NK-92 (cell line): Measurements from ENCODE around the gene RIPPLY1.
"Not testable (repeated sequence)": the region's sequence is repeated elsewhere in the genome, so short reads cannot be mapped to it uniquely, and the experiment has no call there.

Experiments
- DNase-seq: peaks from one replicate; lab custom pipeline; 2025; ENCODE audit not compliant: unreplicated experiment; lab: John Stamatoyannopoulos, UW

Gene RIPPLY1

DNA sequence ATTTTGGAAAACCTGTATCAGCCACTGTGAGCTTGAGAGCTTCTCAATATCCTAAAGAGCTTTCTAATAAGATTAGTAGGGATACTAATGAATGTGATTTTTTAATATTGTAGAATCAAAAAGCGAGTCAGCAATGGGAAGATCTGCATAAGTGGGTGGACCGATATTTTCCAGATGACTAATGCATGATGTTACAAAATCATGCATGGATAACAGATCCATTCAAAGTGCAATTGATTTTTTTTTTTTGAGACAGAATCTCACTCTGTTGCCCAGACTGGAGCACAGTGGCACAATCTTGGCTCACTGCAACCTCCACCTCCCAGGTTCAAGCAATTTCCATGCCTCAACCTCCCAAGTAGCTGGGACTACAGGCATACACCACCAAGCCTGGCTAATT is 9.7 kb upstream of the RIPPLY1 start:
- no peak for DNase-seq

DNA sequence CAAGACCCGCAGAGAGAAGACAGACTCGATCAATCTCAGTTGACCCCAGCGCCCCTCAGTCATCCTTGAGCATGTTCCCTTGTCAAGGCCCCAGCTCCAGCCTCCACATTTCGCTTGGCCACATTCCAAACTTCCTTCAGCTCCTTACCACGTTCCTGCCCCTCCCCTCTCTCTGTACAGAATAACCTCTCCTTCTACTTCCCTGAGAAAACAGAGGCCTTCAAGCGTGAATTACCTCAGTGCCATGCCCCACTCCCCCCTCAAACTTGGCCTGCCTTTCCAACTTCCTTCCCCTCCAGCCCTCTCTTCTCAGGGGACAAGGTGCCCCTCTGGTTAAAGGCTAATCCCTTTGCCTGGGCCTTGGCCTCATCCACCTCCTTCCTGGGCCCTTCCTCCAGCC is 3.2 kb upstream of the RIPPLY1 start:
- no peak for DNase-seq

DNA sequence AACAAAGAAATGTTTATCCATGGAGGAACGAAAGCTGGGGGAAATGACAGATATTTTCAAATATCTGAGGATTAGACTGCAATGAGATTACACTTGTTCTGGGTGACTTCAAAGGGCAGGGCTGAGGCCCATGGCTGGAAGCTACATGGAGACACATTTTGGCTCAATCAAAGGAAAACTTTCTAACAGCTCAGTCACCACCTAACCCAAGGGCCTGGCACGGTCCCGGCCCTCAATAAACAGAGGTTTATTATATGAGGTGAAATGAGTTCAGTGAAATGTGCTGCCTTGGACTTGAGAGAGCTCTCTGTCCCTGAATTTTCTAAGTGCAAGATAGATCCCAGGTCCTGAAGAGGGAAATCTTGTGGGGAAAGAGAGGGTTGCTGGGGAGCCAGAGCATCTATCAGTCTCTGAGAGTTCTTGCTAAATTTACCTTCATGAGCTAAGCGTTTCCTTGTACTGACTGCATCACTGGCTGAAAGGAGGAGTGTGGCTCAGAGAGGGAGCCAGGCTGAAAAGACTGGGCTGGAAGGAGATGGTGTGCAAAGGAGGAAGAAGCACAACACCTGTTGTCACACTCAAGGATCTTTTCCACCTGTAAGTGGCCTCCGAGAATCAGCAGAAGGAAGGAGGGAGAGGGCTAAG is 2.0 kb upstream of the RIPPLY1 start:
- no peak for DNase-seq

DNA sequence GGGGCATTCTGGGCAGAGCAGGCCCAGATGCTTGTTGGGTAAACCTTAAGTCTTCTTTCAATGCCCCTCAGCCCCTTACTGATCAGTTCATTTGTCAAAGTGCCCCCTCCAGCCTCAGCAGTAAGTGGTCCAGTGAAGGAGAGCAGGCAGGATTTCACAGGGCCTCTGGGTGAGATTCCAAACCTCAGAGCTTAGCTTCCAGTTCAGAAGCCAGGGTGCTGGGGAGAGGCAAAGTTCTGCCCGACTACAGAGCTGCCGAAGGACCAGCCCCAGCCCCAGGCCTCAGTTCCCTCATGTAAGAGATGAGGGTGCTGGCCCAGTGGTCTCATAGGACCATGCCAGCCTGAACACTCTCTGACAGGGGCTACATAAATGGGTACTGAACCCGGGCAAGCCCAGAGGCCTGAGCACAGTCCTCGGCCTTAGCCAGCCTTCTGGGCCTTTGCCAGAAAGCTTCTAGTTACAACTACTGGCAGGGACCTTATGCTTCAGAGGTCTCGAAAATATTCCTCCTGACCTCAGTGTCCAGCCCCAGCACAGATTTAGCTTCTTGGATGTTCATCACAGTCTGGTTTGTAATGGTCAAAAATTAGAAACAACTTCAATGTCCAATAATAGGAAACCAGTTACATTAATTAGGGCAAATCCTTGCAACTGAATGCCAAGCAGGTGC is 851 bp upstream of the RIPPLY1 start:
- DNase-seq = no peak

DNA sequence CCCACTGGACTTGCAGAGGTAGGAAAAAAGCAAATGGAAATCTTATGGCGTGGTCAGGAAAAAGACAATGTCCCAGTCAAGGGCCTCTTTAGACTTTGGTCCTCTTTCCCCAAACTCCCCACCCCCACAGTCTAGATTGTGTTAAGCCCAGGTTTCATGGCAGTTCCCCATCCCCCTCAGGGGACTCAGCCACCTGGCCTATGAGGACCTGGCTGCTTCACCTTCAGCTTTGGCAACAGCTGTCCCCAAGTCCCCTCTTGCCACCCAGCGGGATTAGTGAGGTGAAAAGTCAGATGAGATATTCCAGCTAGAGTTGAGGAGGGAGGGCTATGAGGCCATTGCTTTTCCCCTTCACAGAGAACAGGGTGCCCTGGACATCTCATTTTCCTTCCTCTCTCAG is 457 bp downstream of the RIPPLY1 start:
- DNase-seq = no peak

DNA sequence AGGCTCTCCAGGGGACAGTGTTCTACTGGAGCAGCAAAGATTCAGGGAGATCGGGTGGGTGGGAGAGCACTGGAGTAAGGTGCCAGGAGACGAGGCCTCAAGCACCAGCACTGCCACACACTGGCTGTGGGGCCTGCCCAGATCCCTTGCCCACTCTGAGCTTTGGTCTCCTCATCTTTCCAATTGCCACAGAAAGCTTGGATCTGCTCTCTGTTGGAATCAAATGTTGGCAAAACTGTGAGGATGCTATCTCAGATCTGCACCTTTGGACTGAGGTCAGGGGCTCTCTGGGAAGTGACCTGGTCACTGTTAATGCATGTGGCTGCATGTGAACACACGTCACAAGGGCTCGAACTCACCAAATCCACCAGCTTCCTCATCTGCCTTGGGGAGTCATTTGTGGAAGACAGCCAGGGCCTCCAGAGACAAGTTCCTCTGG is 1.3 kb downstream of the RIPPLY1 start:
- no peak for DNase-seq

DNA sequence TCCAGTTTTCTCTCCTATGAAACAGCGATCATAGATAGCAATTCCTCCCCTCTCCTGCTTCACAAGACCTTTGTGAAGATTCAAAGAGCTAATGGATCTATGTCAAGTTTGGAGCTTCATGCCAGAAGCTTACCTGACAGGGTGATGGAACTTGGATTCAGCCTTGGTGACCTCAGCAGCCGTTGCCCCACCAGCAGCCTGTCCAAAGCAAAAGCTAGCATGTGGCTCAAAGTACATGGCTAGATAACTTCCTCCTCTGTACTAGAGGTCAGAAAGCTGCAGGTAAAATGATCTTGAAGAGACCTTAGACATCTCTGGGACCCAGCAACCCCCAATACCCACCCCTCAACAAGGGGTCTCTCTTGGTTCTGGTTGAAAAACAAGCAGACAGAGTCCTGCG is 1.8 kb downstream of the RIPPLY1 start:
- DNase-seq = no peak

DNA sequence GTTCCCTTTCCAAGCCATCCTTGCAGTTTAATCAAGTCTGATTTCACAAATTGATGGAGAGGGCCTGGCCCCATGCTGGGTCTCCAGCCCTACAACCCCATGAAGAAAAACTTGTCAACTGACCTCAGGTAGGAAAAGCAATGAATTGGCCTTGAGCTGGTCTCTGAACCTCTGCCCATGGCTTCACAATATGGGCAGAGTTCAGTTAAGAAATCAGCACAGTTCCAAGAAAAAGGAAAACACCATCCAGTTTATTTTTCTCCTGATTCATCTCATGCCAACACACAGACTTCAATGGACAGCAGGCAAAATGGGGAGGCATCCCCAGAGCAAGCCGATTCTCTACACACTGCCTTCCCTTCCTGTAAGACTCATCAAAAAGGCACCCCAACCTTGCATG is 3.3 kb downstream of the RIPPLY1 start:
- DNase-seq = no peak

DNA sequence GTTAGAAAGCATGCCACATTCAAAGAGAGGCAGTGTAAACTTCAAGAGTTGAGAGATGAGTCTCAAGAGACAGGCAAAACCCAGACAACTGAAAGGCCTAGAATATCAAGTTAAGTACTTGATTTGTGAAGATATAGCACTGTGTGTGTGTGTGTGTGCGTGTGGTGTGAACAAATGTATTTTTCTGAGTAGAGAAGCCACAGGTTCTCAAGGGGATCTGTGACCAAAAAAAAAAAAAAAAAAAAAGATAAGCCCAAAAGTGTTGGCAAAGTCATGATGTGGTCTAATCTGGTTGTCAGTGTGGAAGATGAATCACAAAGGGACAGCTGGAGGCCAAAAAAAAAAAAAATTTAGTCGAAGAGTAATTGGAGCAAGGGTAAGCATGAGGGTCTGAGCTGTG is 3.9 kb downstream of the RIPPLY1 start:
- no peak for DNase-seq

DNA sequence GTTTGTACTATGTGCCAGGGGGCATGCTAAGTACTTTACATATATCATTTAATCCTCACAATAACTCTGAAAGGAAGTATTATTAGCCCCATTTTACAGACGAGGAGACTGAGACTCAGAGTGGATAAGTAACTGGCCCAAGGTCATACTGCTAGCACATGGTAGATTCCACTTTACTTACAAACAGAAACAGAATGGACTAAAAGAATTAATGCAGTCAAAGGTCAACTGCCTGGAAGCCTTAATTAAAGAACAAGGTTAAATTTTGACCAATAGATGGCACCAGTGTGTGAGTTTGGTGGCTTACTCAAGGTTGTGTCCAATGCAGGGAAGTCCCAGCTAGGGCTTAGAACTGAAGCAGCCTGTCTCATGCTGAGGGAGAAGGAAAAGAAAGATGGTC is 4.7 kb downstream of the RIPPLY1 start:
- DNase-seq = no peak

DNA sequence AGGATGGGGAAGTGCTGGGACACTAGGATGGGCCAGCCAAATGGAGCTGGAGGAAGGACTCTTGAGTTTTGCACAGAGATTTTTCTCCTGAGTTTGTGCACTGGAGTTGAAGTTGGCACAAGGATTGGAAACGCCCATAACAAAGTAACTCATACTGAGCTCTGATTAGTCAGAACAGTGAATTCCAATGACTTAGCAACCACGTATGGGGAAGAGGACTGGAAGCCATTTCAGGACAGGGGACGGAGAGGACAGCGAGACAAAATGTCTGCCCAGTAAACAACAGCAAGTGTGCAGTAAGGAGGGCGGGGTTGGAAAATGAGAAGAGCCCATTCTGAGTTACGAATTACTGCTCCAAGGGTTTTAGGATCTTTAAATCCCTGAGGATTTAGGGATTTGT is 5.9 kb downstream of the RIPPLY1 start:
- no peak for DNase-seq

DNA sequence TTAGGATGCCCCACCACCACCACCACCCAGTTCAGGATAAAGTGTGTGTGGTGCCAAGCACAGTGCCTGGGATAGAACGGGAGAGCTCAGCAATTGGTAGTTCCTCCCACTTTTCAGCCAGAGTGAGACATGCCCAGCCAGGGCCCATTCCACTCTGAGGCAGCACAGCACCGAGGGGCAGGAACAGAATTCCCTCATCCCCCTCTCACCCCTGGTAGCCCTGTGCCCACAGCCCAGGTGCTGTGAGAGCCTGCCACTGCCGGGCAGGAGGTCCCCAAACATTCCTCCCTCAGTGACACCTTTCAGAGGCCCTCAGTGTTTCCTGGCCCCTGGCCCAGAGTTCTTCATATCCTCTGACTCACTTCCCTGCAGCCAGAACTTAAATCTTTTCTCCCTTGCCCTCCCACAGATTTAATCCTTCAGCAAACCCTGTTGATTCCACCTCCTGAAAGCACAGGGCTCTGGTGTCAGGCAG is 8.1 kb downstream of the RIPPLY1 start:
- no peak for DNase-seq

DNA sequence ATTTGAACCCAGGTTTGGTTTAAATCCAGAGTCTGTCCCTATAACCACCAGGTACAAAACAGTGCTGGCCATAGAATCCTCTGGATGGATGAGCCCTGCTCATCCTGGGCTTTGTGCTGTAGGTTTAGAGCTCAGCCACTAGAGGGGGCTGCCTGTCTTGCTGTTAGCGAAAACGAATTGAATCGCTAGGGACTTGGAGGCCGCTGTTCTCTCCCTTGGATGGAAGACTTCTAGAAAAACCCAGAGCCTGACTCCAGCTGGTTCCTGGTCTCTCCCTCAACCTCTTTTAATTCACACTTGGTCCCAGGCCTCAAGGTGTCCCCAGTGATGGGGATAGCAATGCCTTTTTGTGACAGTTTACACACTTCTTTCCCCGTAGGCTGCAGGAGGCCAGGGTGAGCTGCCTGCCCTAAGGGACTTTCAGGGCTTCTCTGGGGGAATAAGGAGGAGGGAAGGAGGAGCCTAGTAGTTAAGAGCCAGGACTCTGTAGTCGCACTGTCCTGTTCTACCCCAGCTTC is 8.7 kb downstream of the RIPPLY1 start:
- no peak for DNase-seq

DNA sequence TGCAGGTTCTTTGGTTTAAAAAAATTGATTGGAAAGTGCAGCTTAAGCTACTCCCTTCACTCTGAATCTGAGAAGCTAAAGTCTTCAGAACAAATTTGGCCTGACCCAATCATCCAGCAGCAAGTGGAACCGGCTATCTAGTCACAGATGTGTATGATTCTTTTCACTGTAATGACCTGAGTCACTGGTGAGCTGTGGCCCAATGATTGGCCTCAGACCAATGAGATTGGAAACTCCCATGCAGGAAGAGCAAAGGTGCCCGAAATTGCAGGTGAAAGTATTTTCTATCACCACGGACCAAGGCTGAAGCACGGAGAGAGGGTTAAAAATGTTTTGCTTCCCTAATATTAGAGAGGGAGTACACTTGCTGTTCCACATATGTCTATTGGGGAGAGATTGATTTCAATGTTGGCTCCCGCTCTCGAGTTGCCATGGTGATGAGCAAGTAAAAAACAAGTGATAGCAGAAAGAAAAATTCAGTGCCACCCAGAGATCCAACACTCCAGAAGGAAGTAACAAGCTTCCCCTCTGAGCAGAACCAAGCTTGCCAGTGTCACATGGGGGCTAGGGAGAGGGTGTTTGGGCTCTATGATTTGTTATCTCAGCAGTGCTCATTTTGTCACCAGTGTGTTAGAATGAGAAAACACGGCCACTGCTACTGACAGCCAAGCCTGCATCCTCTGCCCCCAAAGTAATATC is 11.2 kb downstream of the RIPPLY1 start:
- no peak for DNase-seq

DNA sequence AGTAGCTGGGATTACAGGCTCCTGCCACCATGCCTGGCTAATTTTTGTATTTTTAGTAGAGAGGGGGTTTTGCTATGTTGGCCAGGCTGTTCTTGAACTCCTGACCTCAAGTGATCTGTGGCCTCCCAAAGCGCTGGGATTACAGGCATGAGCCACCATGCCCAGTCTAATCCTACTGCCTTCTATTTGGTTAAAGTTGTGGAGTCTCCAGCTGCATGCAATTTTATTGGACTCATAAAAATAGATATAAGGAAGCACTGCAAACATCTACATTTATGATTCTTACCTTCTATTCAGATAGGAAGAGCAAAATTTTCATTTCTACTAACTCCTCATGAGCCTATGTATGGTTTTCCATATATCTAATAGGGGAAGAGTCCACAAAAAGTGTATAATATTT is 13.7 kb downstream of the RIPPLY1 start:
- DNase-seq = no peak

DNA sequence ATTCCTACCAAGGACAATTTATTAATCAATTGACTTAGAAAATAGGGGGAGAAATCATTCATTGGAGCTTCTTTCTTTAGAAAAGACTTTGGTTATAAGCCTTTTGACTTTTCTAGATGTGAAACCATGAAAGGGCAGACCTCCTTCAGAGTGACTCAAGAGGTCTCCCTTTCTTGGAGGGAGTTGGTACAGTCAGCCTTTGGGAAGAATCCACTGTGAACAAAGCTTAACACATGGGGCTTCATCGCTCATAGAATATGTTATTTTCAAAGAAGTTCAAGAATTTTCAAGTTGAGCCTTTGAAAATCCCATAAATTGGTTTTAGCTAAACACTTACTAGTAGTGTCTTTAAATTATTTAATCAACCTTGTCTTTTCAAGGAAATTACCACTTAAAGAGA is 28.0 kb downstream of the RIPPLY1 start:
- no peak for DNase-seq

DNA sequence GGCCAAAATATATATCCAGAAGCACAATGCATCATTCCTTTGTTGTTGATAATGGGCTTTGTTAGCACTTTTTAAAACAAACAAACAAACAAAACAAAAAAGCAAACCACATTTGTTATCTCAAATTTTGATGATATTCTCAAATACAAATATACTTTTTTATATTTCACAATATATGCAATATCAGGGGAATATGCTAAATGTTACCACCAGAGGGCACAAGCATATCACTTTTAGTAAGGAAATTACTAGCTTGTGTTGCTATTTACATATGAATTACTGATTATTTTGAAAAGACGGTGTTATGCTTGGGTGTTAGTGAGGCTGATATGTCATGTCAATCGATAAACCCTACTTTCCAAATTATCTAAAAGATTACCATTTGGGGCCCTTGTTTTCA is 29.1 kb downstream of the RIPPLY1 start:
- no peak for DNase-seq

DNA sequence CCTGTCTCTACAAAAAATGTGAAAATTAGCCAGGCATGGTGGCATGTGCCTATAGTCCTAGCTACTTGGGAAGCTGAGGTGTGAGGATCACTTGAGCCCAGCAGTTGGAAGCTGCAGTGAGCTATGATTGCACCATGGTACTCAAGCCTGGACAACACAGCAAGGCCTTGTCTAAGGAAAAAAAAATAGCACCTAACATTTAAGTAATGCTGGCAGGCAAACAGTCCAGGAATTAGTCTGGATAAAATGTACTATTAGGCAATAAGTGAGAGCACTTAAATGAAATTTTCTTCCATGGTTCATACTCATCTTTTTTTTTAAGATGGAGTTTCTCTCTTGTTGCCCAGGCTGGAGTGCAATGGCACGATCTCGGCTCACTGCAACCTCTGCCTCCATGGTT is 30.3 kb downstream of the RIPPLY1 start:
- not testable (repeated sequence) for DNase-seq

DNA sequence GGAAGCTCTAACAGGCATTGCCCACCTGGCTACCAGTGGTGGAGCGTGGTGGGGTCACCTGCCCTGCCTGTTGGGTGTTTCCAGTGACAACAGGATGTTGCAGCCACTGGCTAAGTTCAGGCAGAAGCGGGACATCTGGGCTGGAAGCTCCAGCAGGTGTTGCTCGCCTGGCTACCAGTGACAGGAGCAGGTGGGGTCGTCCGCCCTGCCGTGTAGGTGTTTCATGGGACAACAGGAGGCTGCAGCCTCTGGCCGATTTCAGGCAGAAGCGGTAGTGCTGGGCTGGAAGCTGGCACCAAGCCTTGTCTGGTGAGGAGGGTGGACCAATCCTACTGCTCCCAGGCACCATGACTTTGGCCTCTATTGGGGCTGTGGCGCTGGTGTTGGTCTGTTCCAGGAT is 39.4 kb downstream of the RIPPLY1 start:
- no peak for DNase-seq

DNA sequence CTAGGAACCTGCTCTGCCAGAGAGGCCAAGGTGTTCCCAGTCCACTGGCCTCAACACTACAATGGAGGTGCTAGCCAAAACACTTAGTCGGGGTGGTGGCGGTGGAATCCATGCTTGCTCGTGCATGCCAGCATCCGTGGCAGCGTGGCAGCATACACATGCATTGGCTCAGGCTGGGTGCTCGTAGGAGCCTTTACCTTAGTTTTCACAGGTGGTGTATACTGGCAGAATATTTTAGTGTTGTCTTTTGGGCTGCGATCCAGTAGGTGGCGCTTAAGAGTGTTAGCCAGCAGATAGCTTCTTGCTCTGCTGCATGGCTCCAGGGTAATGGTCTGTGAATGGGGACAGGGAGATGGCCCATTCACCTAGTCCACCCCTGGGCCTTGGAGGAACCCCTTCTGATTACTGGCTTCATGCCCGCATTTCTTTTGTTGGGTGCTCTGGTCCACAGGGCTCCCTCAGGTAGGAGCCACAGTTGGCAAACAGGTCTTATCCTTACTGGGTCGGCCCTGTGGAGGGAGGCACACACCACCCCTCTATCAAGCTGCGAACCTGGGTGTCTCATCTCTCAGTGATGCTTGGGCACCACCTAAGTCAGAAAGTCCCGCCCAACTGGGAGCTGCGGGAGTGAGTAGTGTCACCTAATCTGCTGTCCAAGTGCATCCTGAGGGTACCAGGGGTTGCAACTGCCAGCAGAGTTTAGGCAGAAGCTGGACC is 40.0 kb downstream of the RIPPLY1 start:
- DNase-seq = no peak
